ENCODE data around the gene TRIO.

DNA sequence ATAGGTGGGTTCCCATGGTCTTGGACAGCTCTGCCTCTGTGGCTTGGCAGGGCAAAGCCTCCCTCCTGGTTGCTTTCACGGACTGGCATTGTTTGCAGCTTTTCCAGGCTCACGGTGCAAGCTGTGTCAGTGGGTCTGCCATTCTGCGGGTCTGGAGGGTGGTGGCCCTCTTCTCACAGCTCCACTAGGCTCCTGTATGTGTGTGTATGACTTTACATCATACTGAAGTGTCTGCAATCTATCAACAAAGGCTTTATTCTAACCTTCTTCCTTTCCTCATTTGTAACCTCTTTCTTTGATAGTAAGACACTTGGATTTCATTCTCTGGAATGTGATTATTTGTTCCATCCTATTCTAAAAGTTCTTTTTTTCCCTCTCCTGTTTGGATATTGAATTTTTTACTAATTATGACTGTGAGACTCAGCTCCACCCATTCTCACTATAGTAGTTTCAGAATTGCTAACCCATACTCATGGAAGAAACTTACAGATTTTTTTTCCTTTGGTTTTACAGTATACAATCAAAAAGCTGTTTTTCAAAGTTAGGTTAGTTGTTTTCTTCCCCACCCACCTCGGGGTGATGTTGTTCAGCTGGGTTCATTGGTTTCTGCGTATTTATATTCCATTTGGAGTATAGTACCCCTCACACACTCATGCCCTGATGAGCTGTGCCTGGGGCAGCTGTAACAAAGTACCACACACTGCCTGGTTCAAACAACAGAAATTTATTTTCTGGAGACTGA, 293.8 kb downstream of the TRIO start:
- no peak for TF ChIP-seq ZNF274 (IDR thresholded peaks at IDR 0.05; ENCODE audit: low read depth, low read length)
- TF ChIP-seq SUZ12 (IDR thresholded peaks at IDR 0.05; ENCODE audit: extremely low read depth, insufficient read depth, insufficient read length): no peak
- TF ChIP-seq YY1 (IDR thresholded peaks at IDR 0.05; ENCODE audit: insufficient read depth, insufficient read length): no peak
